ENCODE data around the gene RFK. TPM values are rescaled to one million over a fixed set of nuclear protein-coding genes. Genes with fewer than 3 reads are reported as not detected.

Gene RFK
- total and polyA plus RNA-seq, 12 donors: 8.1 to 48.5 (median 22.0) TPM

DNA sequence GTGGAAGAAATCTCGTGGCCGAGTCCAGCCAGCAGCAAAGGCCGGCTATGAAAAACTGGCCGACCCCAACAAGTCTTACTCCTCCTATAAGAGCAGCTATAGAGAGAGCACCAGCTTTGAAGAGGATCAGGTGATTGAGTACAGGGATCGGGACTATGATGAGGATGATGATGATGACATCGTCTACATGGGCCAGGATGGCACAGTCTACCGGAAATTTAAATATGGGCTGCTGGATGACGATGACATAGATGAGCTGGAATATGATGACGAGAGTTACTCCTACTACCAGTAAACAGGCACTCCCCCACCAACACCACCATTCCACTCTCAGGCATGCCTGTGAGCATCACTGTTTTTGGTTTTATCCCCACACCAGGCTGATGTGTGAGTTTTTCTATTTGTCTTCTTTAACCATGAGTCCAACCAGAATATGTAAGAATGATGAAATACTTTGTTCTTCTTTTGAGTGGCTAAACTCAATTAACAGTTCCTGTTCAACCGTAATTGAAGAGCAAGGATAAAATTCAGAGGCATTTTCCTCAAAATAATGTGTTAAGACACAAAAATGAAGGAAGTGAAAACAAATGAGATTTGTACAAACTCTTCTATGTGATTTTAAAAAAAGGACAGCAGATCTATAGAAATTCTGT, 35.5 kb downstream of the RFK start:
- Histone ChIP-seq H3K4me1 (replicated peaks in 1 of 2) (no peaks in the 10 kb centered on the region), H3K4me3 (no peak overlapping the region), H3K27ac (no peak overlapping the region), H3K36me3 (replicated peaks in 1 of 2) (no peaks in the 10 kb centered on the region), H3K27me3 (no peaks in the 10 kb centered on the region), H3K9me3 (replicated peaks in 1 of 3) (no peaks in the 10 kb centered on the region)
- no peak for DNase-seq
- TF ChIP-seq, protein P1, sequence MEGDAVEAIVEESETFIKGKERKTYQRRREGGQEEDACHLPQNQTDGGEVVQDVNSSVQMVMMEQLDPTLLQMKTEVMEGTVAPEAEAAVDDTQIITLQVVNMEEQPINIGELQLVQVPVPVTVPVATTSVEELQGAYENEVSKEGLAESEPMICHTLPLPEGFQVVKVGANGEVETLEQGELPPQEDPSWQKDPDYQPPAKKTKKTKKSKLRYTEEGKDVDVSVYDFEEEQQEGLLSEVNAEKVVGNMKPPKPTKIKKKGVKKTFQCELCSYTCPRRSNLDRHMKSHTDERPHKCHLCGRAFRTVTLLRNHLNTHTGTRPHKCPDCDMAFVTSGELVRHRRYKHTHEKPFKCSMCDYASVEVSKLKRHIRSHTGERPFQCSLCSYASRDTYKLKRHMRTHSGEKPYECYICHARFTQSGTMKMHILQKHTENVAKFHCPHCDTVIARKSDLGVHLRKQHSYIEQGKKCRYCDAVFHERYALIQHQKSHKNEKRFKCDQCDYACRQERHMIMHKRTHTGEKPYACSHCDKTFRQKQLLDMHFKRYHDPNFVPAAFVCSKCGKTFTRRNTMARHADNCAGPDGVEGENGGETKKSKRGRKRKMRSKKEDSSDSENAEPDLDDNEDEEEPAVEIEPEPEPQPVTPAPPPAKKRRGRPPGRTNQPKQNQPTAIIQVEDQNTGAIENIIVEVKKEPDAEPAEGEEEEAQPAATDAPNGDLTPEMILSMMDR (IDR thresholded peaks at IDR 0.05): no peak
- TF ChIP-seq POLR2A (IDR thresholded peaks at IDR 0.05): no peak
- intact Hi-C loops (cut with DNase I): no loop called here
- 86 to 90% (median 88%) methylated on average over 10 of the region's 10 CpGs for WGBS, 4 donors

DNA sequence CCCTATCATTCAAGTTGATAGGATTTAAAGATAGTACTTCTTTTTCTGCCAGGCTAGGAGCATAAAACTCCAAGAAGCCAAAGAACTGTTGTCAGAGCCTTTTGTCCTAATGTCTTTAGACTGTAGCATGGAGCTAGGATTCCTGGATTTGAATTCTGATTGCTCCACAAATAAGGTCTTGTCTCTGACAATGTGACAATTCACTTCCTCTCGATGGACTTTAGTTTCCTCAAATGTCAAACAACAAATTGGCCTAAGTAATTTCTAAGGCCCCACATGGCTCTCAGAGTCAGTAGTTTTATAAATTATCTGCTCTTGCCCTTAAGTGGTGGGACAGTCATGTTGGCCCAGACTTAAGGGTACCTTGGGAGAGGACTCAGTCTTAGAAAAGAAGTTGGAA, 36.7 kb downstream of the RFK start:
- intact Hi-C loops (cut with DNase I): no loop called here
- Histone ChIP-seq H3K27ac (no peak overlapping the region), H3K4me1 (replicated peaks in 1 of 2) (no peaks in the 10 kb centered on the region), H3K9me3 (replicated peaks in 1 of 3) (no peaks in the 10 kb centered on the region), H3K4me3 (no peak overlapping the region), H3K36me3 (replicated peaks in 1 of 2) (no peaks in the 10 kb centered on the region), H3K27me3 (no peaks in the 10 kb centered on the region)
- DNase-seq: no peak
- TF ChIP-seq, protein P1 (IDR thresholded peaks at IDR 0.05): no peak
- no peak for TF ChIP-seq POLR2A (IDR thresholded peaks at IDR 0.05)
- 69 to 85% (median 73%) methylated on average over 1 of the region's 1 CpG for WGBS, 4 donors

DNA sequence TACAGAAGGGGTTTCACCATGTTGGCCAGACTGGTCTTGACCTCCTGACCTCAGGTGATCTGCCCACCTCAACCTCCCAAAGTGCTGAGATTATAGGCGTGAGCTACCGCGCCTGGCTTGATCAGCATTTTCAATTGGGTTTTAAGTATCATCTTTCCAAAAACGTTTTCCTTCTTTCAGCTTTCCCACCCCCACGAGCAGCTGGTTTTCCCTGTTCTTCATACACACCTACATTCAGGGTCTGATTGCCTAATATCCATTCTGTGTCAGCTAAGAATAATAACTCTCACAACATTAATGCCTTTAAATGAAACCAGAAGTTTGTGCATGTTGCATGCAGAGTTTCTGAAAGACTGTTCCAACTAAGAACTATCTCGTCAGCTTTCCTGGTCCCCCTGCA, 38.3 kb downstream of the RFK start:
- intact Hi-C loops (cut with DNase I): no loop called here
- no peaks in the 10 kb centered on the region for H3K9me3 ChIP-seq (replicated peaks in 1 of 3)
- DNase-seq: no peak
- WGBS, 4 donors: 79 to 84% (median 81%) methylated on average over 6 of the region's 6 CpGs
- no peak overlapping the region for H3K27ac ChIP-seq
- TF ChIP-seq POLR2A (IDR thresholded peaks at IDR 0.05): no peak
- H3K36me3 ChIP-seq (replicated peaks in 1 of 2): no peaks in the 10 kb centered on the region
- no peak overlapping the region for H3K4me3 ChIP-seq
- no peaks in the 10 kb centered on the region for H3K4me1 ChIP-seq (replicated peaks in 1 of 2)
- H3K27me3 ChIP-seq: no peaks in the 10 kb centered on the region

DNA sequence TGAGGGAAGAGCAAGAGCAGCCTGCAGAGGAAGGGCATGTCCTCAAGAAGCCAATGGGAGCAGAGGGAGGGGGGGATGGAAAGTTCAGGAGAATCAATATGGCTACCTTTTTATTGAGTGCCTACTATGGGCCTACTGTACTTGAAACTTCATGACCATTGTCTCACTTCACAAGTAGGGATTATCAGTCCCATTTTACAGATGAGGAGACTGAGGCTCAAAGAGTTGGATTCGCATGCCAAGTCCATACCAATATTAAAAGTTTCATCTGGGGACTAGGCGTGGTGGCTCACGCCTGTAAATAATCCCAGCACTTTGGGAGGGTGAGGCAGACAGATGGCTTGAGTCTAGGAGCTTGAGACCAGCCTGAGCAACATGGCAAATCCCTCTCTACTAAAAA, 40.0 kb downstream of the RFK start:
- Histone ChIP-seq H3K9me3 (replicated peaks in 1 of 3) (no peaks in the 10 kb centered on the region), H3K4me1 (replicated peaks in 1 of 2) (no peaks in the 10 kb centered on the region), H3K27ac (no peak overlapping the region), H3K27me3 (no peaks in the 10 kb centered on the region), H3K4me3 (no peak overlapping the region), H3K36me3 (replicated peaks in 1 of 2) (no peaks in the 10 kb centered on the region)
- intact Hi-C loops (cut with DNase I): no loop called here
- DNase-seq: no peak
- TF ChIP-seq POLR2A (IDR thresholded peaks at IDR 0.05): no peak
- TF ChIP-seq, protein P1 (IDR thresholded peaks at IDR 0.05): no peak
- 75 to 97% (median 92%) methylated on average over 3 of the region's 3 CpGs for WGBS, 4 donors

DNA sequence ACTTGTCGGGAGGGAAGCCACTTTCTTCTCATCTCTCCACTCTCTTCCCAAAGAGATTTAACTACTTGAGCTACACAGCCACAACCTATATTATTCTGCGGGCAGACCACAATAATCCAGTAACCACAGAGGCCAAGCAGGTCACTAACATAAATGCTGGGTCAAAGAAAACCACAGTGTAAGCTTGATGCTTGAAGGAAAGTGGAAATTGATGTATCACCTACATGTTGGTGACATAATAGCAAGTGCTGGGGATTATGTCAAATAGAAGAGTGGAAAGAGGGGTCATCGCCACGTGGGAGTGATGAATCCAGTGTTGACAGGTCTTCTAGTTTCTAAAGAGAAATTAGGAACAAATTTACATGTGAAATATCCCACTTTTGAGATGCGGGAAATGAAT, 40.9 kb downstream of the RFK start:
- no peaks in the 10 kb centered on the region for H3K27me3 ChIP-seq
- no peaks in the 10 kb centered on the region for H3K36me3 ChIP-seq (replicated peaks in 1 of 2)
- H3K27ac ChIP-seq: no peak overlapping the region
- H3K4me3 ChIP-seq: no peak overlapping the region
- H3K9me3 ChIP-seq (replicated peaks in 1 of 3): no peaks in the 10 kb centered on the region
- intact Hi-C loops (cut with DNase I): no loop called here
- no peak for DNase-seq
- TF ChIP-seq POLR2A (IDR thresholded peaks at IDR 0.05): no peak
- TF ChIP-seq, protein P1 (IDR thresholded peaks at IDR 0.05): no peak
- H3K4me1 ChIP-seq (replicated peaks in 1 of 2): no peaks in the 10 kb centered on the region
- 63 to 83% (median 72%) methylated on average over 5 of the region's 5 CpGs for WGBS, 4 donors

All from adrenal gland (tissue), 12 donors.